ENCODE results near the gene CFAP119. TPM values are rescaled to one million over a fixed set of nuclear protein-coding genes. Genes with fewer than 3 reads are reported as not detected.

Gene CFAP119
- total and polyA plus RNA-seq, 2 experiments from 2014 or later, result 5.0 to 6.1 TPM

Small RNA genes lying within 50 kb of the gene (small RNA-seq; reads per million reads assigned to genes)
- 2.8 reads per million, percentile 90 among the genes with 10 or more reads in this experiment for gene SNORA30

Other genes starting within 250 kb of the CFAP119 start
- 37.6 and 44.1 TPM in 2 replicates for gene ZNF768, start 235.5 kb downstream of the CFAP119 start, total RNA-seq
- gene ZNF768, start 235.5 kb downstream of the CFAP119 start, polyA plus RNA-seq, result 19.9 and 25.2 TPM in 2 replicates
- 11.1 and 13.4 TPM in 2 replicates for gene ZNF747, start 227.2 kb downstream of the CFAP119 start, total RNA-seq
- gene ZNF747, start 227.2 kb downstream of the CFAP119 start, polyA plus RNA-seq, result 9.9 and 10.5 TPM in 2 replicates
- gene ZNF764, start 203.7 kb downstream of the CFAP119 start, total RNA-seq, result 9.8 and 13.8 TPM in 2 replicates
- gene ZNF764, start 203.7 kb downstream of the CFAP119 start, polyA plus RNA-seq, result 12.1 and 12.5 TPM in 2 replicates
- 7.1 and 9.8 TPM in 2 replicates for gene ZNF688, start 190.3 kb downstream of the CFAP119 start, total RNA-seq
- 21.0 and 21.3 TPM in 2 replicates for gene ZNF688, start 190.3 kb downstream of the CFAP119 start, polyA plus RNA-seq
- gene ZNF785, start 176.4 kb downstream of the CFAP119 start, total RNA-seq, result 10.8 and 11.7 TPM in 2 replicates
- 7.3 and 10.0 TPM in 2 replicates for gene ZNF785, start 176.4 kb downstream of the CFAP119 start, polyA plus RNA-seq
- gene ZNF689, start 151.7 kb downstream of the CFAP119 start, total RNA-seq, result 7.1 and 8.0 TPM in 2 replicates
- 5.6 and 8.7 TPM in 2 replicates for gene ZNF689, start 151.7 kb downstream of the CFAP119 start, polyA plus RNA-seq
- 6.6 and 8.1 TPM in 2 replicates for gene PRR14, start 111.1 kb downstream of the CFAP119 start, total RNA-seq
- 18.7 and 20.0 TPM in 2 replicates for gene PRR14, start 111.1 kb downstream of the CFAP119 start, polyA plus RNA-seq
- 18.5 and 22.9 TPM in 2 replicates for gene FBRS, start 103.6 kb downstream of the CFAP119 start, total RNA-seq
- gene FBRS, start 103.6 kb downstream of the CFAP119 start, polyA plus RNA-seq, result 22.1 and 25.5 TPM in 2 replicates
- 9.6 and 15.3 TPM in 2 replicates for gene SRCAP, start 62.9 kb downstream of the CFAP119 start, total RNA-seq
- gene SRCAP, start 62.9 kb downstream of the CFAP119 start, polyA plus RNA-seq, result 29.3 and 33.6 TPM in 2 replicates
- gene PHKG2, start 13.6 kb downstream of the CFAP119 start, total RNA-seq, result 27.5 and 28.0 TPM in 2 replicates
- 39.5 and 45.6 TPM in 2 replicates for gene PHKG2, start 13.6 kb downstream of the CFAP119 start, polyA plus RNA-seq
- 63.5 and 75.3 TPM in 2 replicates for gene RNF40, start 260 bp upstream of the CFAP119 start, total RNA-seq
- 70.4 and 75.6 TPM in 2 replicates for gene RNF40, start 260 bp upstream of the CFAP119 start, polyA plus RNA-seq
- 12.2 and 15.6 TPM in 2 replicates for gene ZNF629, start 25.1 kb upstream of the CFAP119 start, total RNA-seq
- 7.7 and 8.7 TPM in 2 replicates for gene ZNF629, start 25.1 kb upstream of the CFAP119 start, polyA plus RNA-seq
- 21.4 and 25.7 TPM in 2 replicates for gene BCL7C, start 132.0 kb upstream of the CFAP119 start, total RNA-seq
- gene BCL7C, start 132.0 kb upstream of the CFAP119 start, polyA plus RNA-seq, result 54.1 and 57.3 TPM in 2 replicates
- 1.1 and 1.7 TPM in 2 replicates for gene CTF1, start 134.6 kb upstream of the CFAP119 start, total RNA-seq
- 13.0 and 18.2 TPM in 2 replicates for gene CTF1, start 134.6 kb upstream of the CFAP119 start, polyA plus RNA-seq
- 15.6 and 19.4 TPM in 2 replicates for gene FBXL19, start 161.5 kb upstream of the CFAP119 start, total RNA-seq
- 2.1 and 3.6 TPM in 2 replicates for gene FBXL19, start 161.5 kb upstream of the CFAP119 start, polyA plus RNA-seq
- gene ORAI3, start 187.0 kb upstream of the CFAP119 start, total RNA-seq, result 42.4 and 52.5 TPM in 2 replicates
- gene ORAI3, start 187.0 kb upstream of the CFAP119 start, polyA plus RNA-seq, result 54.0 and 56.9 TPM in 2 replicates
- 1.8 and 2.7 TPM in 2 replicates for gene SETD1A, start 195.7 kb upstream of the CFAP119 start, total RNA-seq
- 2.2 and 2.3 TPM in 2 replicates for gene SETD1A, start 195.7 kb upstream of the CFAP119 start, polyA plus RNA-seq
- 17.5 and 18.1 TPM in 2 replicates for gene HSD3B7, start 223.1 kb upstream of the CFAP119 start, total RNA-seq
- gene HSD3B7, start 223.1 kb upstream of the CFAP119 start, polyA plus RNA-seq, result 16.7 and 20.8 TPM in 2 replicates
- 0.87 and 1.6 TPM in 2 replicates for gene STX1B, start 248.6 kb upstream of the CFAP119 start, total RNA-seq
- 2.0 and 2.7 TPM in 2 replicates for gene STX1B, start 248.6 kb upstream of the CFAP119 start, polyA plus RNA-seq

Measured in hepatocyte (in vitro differentiated cells).